RWPE2 (cell line): ENCODE measurements around the gene COMMD3.
"Not testable (repeated sequence)": the region's sequence is repeated elsewhere in the genome, so short reads cannot be mapped to it uniquely, and the experiment has no call there.

Experiments
- ATAC-seq: fragments of 200-7000 bp; cut with Tn5 transposase; 3 replicates; pipeline ENCODE4 v1.9.1; 2021; ENCODE audit warnings: low read depth
- DNase-seq: peaks from one replicate; pipeline ENCODE4 v3.0.0-alpha.2; 2020; ENCODE audit warnings: low spot score
- H3K27ac ChIP-seq: fragments of 450-650 bp; 2 replicates; pipeline ENCODE4 v1.5.1; 2017; ENCODE audit warnings: mild to moderate bottlenecking; ENCODE audit not compliant: poor library complexity, severe bottlenecking
- H3K27me3 ChIP-seq: fragments of 250-450 bp; sonication (Bioruptor Pico); 2 replicates; pipeline ENCODE4 v1.5.1; 2021; ENCODE audit warnings: mild to moderate bottlenecking, moderate library complexity; ENCODE audit not compliant: insufficient read depth, poor library complexity, severe bottlenecking
- H3K36me3 ChIP-seq: fragments of 250-450 bp; sonication (Bioruptor Pico); 2 replicates; pipeline ENCODE4 v1.5.1; 2020; ENCODE audit warnings: low read depth, mild to moderate bottlenecking, moderate library complexity
- H3K4me1 ChIP-seq: fragments of 250-450 bp; sonication (Bioruptor Pico); 2 replicates; pipeline ENCODE4 v1.5.1; 2021; ENCODE audit warnings: mild to moderate bottlenecking, moderate library complexity; ENCODE audit not compliant: insufficient read depth, poor library complexity, severe bottlenecking
- H3K4me3 ChIP-seq: fragments of 250-450 bp; sonication (Bioruptor Pico); 2 replicates; pipeline ENCODE4 v1.5.1; 2021; ENCODE audit warnings: mild to moderate bottlenecking, moderate library complexity; ENCODE audit not compliant: severe bottlenecking
- H3K9me3 ChIP-seq: fragments of 250-450 bp; sonication (Bioruptor Pico); 2 replicates; pipeline ENCODE4 v1.5.1; 2021; ENCODE audit warnings: mild to moderate bottlenecking, moderate library complexity; ENCODE audit not compliant: severe bottlenecking
- CTCF ChIP-seq: fragments of 450-650 bp; IDR thresholded peaks from one replicate; pipeline ENCODE4 v1.5.1; 2017; ENCODE audit warnings: mild to moderate bottlenecking, moderate library complexity; ENCODE audit not compliant: poor library complexity, severe bottlenecking

The COMMD3 gene

GRCh38 chr10:22346096-22346661 is 30.0 kb downstream of the COMMD3 start:
- H3K27ac ChIP-seq: no peak overlapping the region
- H3K36me3 ChIP-seq: no peaks in the 10 kb centered on the region
- no peak overlapping the region for H3K4me3 ChIP-seq
- H3K9me3 ChIP-seq: no peaks in the 10 kb centered on the region
- DNase-seq (no peak), ATAC-seq (no peak)
- TF ChIP-seq CTCF: no peak
- peaks cover 78% of the 10 kb centered on the region for H3K27me3 ChIP-seq
- H3K4me1 ChIP-seq: no peaks in the 10 kb centered on the region

GRCh38 chr10:22349755-22350154 is 33.6 kb downstream of the COMMD3 start:
- H3K9me3 ChIP-seq: no peaks in the 10 kb centered on the region
- TF ChIP-seq CTCF: no peak
- ATAC-seq: no peak
- H3K4me1 ChIP-seq: no peaks in the 10 kb centered on the region
- H3K27me3 ChIP-seq: peaks cover 42% of the 10 kb centered on the region
- H3K27ac ChIP-seq: no peak overlapping the region
- no peak for DNase-seq
- H3K4me3 ChIP-seq: no peak overlapping the region
- H3K36me3 ChIP-seq: no peaks in the 10 kb centered on the region

- no peak overlapping the region for H3K4me3 ChIP-seq
- DNase-seq (no peak), ATAC-seq (no peak)
- no peak overlapping the region for H3K27ac ChIP-seq
- H3K27me3 ChIP-seq: peaks cover 27% of the 10 kb centered on the region
- H3K36me3 ChIP-seq: no peaks in the 10 kb centered on the region
- no peaks in the 10 kb centered on the region for H3K4me1 ChIP-seq
- H3K9me3 ChIP-seq: no peaks in the 10 kb centered on the region
- TF ChIP-seq CTCF: no peak
These were observed 35.0 kb downstream of the COMMD3 start for GRCh38 chr10:22351131-22351703.

- ATAC-seq (no peak), DNase-seq (no peak)
- Histone ChIP-seq H3K27me3 (no peaks in the 10 kb centered on the region), H3K9me3 (no peaks in the 10 kb centered on the region), H3K27ac (no peak overlapping the region), H3K36me3 (no peaks in the 10 kb centered on the region), H3K4me1 (no peaks in the 10 kb centered on the region), H3K4me3 (no peak overlapping the region)
- TF ChIP-seq CTCF: no peak
These were observed 40.2 kb downstream of the COMMD3 start for GRCh38 chr10:22356324-22356873.

- not testable (repeated sequence) for H3K4me3 ChIP-seq, ATAC-seq, DNase-seq
These were observed 41.6 kb downstream of the COMMD3 start for GRCh38 chr10:22357770-22358169.

More at GRCh38 chr10:22357770-22358169, 41.6 kb downstream of the COMMD3 start:
- H3K9me3 ChIP-seq, H3K27ac ChIP-seq, H3K4me1 ChIP-seq, H3K36me3 ChIP-seq, H3K27me3 ChIP-seq: not testable (repeated sequence)
